LNCaP clone FGC (cell line): ENCODE data around the gene ZBTB24.

Source experiments
- DNase-seq: peaks from one replicate; pipeline ENCODE4 v3.0.0-alpha.2; 2011; ENCODE audit warnings: low read depth
- H3K4me3 ChIP-seq: 2 replicates; pipeline ENCODE4 v1.5.1; 2011; ENCODE audit warnings: mild to moderate bottlenecking, low read depth, low read length, control low read depth
- TF ChIP-seq, protein P1 (sequence below): IDR thresholded peaks from 2 replicates; pipeline ENCODE4 v1.5.1; 2012; ENCODE audit warnings: mild to moderate bottlenecking; ENCODE audit not compliant: control insufficient read depth, insufficient read depth; ENCODE audit errors: extremely low read depth

ZBTB24 gene

GRCh38 chr6:109442393-109442924 lies 40.6 kb downstream of the ZBTB24 start:
- H3K4me3 ChIP-seq, result no peak overlapping the region
- no peak for DNase-seq
- TF ChIP-seq, protein P1, sequence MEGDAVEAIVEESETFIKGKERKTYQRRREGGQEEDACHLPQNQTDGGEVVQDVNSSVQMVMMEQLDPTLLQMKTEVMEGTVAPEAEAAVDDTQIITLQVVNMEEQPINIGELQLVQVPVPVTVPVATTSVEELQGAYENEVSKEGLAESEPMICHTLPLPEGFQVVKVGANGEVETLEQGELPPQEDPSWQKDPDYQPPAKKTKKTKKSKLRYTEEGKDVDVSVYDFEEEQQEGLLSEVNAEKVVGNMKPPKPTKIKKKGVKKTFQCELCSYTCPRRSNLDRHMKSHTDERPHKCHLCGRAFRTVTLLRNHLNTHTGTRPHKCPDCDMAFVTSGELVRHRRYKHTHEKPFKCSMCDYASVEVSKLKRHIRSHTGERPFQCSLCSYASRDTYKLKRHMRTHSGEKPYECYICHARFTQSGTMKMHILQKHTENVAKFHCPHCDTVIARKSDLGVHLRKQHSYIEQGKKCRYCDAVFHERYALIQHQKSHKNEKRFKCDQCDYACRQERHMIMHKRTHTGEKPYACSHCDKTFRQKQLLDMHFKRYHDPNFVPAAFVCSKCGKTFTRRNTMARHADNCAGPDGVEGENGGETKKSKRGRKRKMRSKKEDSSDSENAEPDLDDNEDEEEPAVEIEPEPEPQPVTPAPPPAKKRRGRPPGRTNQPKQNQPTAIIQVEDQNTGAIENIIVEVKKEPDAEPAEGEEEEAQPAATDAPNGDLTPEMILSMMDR, result no peak

DNA sequence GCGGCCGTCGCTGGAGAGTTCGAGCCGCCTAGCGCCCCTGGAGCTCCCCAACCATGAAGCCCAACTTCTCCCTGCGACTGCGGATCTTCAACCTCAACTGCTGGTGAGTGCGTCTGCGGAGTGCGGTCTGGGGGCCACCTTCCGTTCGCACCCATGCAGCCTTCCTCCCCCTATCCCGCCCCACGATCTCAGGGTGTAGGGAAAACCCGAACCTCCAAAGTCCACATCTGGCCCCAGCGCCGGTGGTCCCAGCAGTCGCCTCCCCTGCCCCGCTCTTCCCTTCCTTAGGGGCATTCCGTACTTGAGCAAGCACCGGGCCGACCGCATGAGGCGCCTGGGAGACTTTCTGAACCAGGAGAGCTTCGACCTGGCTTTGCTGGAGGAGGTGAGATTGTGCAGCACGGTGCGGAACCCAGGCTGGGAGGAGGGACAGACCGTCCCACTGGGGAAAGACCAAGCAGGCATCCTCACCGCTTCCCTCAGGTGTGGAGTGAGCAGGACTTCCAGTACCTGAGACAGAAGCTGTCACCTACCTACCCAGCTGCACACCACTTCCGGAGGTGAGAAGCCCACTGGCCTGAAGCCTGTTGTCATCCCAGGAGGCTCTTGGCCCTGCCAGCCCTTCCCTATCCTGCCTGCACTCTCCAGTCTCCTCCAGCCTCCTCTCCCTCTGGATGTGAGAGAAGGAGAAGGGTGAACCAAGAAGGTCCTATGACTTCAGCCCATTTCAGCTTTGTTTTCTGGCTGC lies 41.8 kb downstream of the ZBTB24 start:
- peak overlapping the region; percentile 85 for H3K4me3 ChIP-seq
- no peak for DNase-seq
- TF ChIP-seq, protein P1, result peak; percentile 47

DNA sequence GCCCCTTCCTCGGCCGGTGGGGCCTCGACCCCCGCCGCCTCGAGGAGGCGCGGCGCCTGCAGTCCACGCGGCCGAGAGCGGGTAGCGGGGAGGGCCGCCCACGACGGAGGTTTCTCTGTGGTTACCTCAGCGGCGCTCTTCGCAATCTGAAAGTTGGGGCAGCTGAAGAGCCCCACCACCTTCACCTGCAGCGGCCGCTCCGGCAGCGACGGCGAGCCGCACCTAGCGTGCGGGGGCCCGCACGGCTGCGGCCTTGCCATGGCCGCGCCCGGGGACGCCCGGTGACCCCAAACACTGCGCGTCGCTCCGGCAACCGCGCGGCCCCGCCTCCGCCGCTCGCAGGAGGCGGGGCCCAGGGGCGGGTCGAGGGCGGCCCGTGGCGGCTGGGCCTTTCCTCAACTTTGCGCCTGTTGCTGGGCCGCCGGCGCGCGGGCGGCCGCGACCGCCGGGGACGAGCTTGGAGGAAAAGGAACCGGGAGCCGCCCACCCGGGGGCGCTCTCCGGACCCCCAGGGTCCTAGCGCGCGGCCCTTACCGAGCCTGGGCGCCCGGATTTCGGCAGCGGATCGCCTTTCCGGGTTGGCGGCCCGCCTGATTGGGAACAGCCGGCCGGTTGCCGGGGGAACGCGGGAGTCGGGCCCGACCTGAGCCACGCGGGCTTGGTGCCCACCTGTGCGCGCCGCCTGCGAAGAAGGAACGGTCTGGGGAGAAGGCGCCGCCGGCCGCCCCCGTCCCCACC lies 42.5 kb downstream of the ZBTB24 start, which contains the start of the genes PPIL6 and SMPD2:
Gene PPIL6, minus strand, starts transcription at position 298 of the 738 bp plus-strand sequence. Its CDS starts 38 bp downstream, at position 260.
Gene SMPD2, plus strand, starts transcription at position 394 of the 738 bp plus-strand sequence. CDS start 398 bp downstream, outside the sequence.
- TF ChIP-seq, protein P1, result 0 out of 2 replicates have a peak, but pooled peaks have one; percentile 2
- peak; percentile 19 for DNase-seq
- H3K4me3 ChIP-seq, result peak within 1 kb of the TSS; percentile 85

GRCh38 chr6:109436041-109436440 lies 47.0 kb downstream of the ZBTB24 start:
- TF ChIP-seq, protein P1, result no peak
- H3K4me3 ChIP-seq, result no peak overlapping the region
- no peak for DNase-seq

- TF ChIP-seq, protein P1, result no peak
- H3K4me3 ChIP-seq, result no peak overlapping the region
- no peak for DNase-seq
Measured at GRCh38 chr6:109434456-109434855, 48.6 kb downstream of the ZBTB24 start.

DNA sequence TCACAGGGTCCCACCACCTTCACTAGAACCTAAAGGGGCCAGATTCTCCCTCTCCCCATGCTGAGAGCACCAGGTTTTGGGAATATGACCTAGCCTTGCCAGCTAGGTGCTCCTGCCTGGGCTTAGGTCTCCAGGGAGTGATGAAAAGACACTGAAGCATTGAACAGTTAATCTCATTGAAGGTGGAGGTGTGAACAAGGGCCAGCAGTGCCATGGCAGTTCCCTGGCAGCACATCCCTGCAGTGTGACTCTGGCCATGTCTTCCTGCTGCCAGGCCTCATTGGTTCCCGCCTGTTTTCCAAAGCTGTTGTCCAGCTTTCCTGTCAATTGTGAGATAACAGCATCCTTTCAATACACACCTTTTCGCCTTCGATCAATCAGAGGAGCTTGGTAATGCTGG lies 53.5 kb downstream of the ZBTB24 start:
- no peak for DNase-seq
- H3K4me3 ChIP-seq, result no peak overlapping the region
- TF ChIP-seq, protein P1, result no peak
